SHP77 (cell line): ENCODE results near the gene MBD5.

Source experiments
- DNase-seq, 2 experiments: peaks; one replicate each; lab custom pipeline; 2025; lab: John Stamatoyannopoulos, UW

The MBD5 gene

DNA sequence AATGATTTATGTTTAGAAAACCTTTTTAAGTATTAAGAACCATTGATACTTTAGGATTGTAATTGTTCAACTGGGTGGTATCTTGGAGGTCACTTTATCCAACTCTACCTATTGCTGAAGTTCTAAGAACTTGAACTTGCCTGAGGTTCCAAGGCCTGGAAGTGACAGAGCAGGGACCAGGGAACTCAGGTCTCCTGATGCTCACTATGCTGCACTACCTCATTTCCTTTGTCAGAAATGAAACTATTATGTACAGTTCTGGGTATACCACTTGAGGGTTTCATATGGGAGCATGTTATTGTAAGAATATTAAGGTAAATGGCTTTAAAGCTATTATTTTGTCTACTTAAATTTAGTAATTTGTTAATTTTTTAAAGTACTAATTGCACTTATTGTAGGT is 3.0 kb downstream of the MBD5 start:
- DNase-seq: no peak

DNA sequence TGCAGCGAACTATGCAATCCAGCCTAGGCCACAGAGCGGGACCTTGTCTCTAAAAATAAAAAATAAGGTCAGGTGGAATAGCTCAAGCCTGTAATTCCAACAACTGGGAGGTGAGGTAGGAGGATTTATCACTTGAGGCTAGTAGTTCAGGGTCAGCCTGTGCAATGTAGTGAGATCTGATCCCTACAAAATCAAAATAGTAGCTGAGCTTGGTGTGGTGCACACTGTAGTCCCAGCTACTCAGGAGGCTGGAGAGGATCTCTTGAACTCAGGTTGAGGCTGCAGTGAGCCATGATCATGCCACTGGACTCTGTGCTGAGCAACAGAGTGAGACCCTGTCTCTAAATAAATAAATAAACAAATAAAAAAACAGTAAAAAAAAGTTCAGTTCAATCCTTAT is 5.7 kb downstream of the MBD5 start:
- no peak for DNase-seq

DNA sequence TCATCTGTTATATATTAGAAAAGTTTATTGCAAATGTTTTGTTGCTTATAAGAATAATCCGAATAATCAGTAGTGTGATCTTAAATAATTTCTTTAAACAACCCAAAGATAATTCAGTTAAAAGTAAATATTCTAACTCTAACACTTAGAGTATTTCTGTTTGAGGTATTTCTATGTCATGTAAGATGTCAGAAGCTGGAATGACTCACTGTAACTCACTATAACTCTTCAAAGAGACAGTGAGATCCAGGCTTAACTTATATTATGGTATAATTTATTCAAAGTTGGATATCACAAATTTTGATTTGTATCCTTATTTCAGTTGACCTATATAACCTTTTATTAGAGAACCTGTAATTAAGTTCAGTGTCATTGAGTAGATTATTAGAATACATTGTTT is 6.9 kb downstream of the MBD5 start:
- no peak for DNase-seq

DNA sequence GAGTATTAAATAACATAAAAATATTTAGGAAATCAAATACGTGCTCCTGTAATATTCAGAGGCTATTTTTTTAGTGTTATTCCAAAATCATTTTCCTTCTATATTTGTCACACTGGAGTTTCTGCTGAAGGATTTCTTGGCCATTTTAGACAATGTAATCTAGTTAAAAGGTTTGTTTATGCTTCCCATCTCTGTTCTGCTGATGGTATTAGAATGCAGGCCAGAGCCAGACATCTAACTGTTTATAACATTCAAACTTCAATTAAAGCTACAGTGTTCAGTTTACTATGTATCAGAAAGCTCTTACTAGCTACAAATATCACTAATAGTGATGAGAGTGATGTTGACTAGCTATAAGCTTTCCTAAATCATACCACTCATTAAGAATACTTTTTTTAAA is 7.9 kb downstream of the MBD5 start:
- no peak for DNase-seq

DNA sequence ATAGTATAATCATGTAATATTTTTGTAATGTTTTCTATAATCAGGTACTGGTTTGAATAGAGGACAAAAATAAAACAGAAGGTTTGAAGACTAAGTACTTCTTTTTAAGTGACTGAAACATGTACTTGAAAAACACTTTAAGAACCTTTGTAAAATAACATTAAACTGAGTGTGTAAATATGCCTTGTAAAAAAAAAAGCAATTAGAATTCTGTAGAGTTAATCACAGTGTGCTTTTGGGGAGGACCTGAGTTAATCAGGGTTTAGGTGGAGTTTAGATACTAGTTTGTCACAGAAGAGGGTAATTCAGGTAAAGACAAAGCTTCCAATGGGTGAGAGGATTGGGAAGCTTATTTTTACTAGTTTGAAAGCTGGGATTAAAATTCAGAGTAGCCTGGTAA is 10.3 kb downstream of the MBD5 start:
- no peak for DNase-seq

DNA sequence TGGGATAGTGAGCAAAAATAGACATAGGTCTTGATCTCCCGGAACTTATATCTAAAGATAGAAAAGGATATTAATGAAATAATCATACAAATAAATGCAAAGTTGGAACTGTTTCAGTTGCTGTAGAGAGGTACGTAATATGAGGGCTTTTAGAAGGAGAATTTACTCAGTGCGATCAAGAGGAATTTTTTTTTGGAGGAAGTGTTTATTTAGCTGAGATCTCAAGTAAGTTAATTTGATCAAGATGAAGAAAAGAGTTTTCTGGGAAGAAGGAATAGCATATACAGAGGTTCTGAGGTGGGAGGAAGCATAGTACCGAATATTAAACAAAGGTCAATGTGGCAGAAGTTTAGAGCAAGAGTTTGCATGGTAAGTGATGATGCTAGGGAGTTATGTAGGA is 11.3 kb downstream of the MBD5 start:
- DNase-seq: no peak

DNA sequence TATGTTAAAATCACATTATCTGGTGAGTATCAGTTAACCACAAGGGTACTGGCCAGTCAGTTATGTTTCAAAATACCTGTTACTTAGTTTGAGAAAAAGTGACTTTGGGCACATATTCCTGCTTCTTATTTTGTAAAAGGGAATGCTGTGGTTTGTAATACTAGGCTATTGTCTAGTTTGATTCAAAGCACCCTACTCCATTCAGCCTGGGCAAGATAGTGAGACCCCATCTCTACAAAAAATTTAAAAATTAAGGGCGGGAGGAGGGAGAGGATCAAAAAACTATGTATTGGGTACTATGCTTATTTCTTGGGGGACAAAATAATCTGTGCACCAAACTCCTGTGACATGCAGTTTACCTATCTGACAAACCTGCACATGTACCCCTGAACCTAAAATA is 18.9 kb downstream of the MBD5 start:
- DNase-seq: no peak

DNA sequence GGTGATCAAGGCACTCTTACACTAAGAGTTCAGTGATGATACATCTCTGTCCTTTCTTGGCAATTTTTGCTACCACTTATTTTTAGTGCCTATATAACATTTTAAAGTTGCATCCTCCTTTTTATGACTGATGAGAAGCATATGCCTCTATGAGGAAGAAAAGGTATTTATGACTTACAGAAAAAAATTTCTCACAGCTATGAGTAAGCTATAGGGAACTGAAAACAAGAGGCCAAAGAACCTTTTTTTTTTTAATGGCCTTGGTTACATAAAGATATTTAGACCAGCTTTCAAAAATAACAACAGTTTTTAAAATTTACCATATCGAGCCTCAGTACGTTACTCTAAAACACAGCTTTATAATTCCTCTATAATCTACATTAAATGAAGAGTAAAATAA is 21.3 kb downstream of the MBD5 start:
- DNase-seq: no peak

DNA sequence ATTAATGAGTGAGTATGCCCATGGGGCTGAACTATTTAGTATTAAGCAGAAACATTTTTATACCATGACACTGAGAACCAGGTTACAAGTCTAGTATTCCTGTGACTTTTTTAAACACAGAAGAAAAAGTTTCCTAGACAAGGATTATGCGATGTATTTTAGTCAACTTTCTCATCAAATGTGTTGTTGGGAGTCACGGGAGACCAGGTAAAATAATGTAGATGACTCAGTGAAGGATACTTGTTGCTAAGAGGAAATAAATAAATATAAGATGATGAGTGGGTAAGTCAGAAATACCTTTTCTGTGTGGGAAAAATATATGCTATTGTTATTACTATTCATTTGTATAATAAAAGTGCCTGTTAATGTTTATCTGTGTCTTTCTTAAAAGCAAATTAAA is 23.4 kb downstream of the MBD5 start:
- DNase-seq: no peak

DNA sequence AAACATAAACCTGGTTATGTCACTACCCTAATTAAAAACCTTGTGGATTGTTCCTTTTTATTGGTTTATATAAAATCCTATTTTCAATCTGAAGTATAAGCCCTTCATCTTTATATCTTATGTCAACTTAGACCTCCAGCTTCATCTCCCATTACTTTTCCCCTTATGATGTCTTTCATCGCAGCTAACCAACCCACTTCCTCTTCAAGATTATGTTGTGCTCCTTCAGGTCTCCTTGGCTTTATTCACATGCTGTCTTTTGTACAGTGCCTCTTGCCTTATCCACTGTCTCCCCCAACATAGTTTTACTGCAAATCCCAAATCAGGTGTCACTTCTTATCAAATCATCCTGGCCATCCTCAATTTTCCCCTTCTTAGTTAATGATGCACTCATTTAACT is 25.9 kb downstream of the MBD5 start:
- no peak for DNase-seq

DNA sequence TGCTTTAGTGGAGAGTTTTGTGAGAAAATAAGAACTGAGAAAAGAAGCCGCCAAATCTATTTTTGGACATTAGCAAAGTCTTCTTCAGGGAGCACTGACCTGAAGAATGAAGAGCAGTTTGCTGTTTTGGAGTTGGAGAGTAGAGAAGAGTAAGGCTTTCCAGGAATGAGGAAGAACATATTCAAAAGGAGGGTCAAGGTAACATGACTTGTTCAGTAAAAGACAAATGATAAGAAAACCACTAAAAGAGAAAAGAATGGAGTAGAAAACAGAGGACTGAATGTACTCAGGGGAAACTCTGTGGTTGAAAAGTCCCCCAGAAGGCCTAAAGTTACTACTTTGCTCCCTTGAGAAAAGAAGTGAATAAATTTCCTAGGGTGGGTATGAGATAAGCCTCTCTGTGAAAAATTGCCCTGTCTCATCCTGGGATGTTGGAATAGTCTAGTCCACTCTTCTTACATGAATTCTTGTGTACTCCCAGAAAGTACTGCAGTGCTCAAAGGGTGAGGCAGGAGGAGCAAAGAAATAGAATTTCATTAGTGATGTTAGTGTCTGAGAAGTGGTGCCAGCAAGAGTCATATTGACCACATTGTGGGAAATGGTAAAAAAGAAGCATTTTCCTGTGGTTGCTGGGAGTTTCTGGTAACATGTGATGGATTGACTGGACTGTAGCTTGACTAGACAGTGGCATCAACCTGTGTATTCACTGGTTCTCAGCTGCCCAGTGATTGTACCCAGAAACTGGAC is 27.8 kb downstream of the MBD5 start:
- DNase-seq: no peak

DNA sequence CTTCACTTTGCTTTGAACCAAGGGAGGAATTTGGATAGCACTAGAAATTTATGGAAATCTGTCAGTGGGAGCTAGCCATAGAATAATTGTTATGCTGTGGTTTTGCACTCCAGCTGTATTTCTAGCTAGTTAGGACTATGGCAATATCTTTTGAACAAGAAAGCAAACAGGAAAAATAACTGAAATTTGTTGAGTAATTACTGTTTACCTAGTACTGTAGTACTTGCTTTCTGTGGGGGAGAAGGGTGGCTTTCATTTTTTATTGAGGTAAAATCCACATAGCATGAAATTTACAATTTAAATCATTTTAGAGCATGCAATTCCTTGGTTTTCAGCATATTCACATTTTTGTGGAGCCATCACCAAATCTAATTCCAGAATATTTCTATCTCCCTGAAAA is 28.4 kb downstream of the MBD5 start:
- no peak for DNase-seq

DNA sequence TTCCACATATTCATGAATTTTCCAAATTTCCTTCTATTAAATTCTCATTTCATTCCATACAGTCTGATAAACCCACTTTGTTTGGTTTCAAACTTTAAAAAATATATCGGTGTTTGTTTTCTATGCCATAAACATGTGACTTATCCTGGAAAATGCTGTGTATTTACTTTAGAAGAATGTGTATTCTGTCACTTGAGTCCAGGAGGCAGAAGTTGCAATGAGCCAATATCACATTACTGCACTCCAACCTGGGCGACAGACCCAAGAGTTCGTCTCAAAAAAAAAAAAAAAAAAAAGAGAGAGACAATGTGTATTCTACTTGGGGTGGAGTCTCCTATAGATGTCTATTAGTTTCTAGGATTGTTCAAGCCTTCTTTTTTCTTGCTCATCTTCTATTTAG is 31.8 kb downstream of the MBD5 start:
- no peak for DNase-seq

DNA sequence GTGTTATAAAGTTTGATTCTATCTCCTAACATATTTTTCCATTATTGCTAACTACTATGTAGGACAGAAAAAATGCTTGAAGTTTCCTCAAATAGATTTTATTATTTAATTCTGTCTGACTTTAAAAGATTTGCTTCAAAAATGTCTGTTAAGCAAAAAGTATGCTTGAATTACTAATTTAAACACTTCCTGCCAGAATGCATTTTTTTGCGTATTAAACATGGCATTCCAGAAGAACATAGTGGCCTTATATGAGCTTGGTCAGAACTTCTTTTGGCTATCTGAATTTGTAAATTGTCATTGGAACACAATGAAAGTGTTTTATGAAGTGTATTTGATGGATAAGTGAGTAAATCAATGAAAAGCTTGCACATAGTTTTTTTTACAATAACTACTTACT is 37.8 kb downstream of the MBD5 start:
- no peak for DNase-seq

DNA sequence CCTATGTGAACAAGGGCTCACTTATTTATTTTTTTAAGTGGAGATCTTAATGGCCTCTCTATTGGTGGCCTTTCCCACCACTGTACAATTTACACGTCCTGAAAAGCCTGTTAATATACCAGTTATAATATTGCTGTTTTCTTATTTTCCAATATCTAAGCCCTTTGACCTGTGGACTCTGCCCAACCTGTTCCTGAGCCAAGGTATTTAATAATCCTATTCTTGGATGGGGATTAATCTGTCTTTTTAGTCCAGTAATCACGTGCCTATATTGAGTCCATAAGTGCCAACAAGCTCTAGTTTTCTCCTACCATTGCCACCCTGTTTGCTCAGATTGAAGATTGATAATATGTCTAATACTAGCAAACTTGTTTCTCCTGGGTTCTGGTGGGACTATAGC is 42.7 kb downstream of the MBD5 start:
- no peak for DNase-seq

DNA sequence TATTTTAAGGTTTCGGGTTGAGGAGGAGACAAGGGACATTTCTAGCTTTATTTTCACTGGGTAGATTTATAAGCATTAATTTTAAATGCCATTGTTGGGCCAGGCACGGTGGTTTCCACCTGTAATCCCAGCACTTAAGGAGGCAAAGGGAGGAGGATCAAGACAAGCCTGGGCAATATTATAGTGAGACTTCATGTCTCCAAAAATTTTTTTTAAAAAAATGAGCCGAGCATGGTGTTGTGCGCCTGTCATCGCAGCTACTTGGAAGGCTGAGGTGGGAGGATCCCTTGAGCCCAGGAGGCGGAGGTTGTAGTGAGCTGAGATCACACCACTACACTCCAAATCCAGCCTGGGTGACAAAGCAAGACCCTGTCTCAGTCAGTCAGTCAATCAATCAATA is 45.0 kb downstream of the MBD5 start:
- no peak for DNase-seq

DNA sequence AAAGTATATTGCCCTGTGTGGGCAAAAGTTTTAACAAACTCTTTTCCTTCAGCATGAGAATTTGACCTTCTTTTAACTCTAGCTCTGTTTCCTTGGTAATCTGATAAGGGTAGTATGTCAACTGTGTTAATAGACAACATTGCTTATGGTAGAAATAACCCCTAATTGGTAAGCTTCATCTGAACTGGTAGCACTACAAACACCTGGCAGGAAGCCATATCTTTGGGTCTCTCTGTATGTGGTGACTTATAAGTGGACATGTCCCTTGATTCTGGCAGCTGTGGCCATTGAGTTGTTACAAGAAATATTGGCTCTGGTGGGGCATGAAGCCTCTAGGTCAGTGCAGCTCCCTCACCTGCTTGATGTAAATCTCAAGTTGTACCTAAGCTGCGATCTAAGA is 46.9 kb downstream of the MBD5 start:
- DNase-seq: no peak

DNA sequence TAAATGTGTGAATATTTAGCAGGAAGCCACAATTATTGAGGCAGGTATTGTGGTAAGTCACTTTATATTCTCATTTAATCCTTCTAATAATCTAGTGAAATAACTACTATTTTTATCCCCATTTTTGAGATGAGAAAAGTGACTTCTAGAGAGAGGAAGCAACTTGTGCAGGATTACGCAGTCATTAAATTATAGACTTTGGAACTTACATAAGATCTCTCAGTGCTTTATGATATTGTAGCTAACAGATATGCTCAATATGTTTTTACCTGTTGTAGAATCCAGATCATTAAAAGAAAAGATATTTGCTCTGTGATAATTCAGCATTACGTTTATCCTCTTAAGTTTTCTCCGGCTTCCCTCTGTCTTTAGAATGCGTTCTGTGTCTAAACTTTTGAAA is 50.5 kb downstream of the MBD5 start:
- no peak for DNase-seq

DNA sequence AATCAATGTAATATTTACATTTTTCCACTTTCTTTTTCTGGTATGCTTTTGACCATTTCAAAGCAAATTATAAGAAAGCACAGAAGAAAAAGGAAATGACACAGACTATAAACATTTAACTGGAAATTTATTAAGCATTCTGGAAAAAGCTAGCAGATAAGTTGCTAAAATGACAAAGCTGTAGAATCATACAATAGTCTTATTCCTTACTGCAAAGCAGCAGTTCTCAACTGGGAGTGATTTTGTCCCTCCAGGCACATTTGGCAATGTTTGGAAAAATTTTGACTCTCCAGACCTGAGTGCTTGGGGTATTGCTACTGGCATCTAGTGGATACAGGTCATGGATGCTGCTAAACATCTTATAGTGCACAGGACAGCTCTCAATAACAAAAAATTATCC is 75.1 kb downstream of the MBD5 start:
- DNase-seq: no peak

DNA sequence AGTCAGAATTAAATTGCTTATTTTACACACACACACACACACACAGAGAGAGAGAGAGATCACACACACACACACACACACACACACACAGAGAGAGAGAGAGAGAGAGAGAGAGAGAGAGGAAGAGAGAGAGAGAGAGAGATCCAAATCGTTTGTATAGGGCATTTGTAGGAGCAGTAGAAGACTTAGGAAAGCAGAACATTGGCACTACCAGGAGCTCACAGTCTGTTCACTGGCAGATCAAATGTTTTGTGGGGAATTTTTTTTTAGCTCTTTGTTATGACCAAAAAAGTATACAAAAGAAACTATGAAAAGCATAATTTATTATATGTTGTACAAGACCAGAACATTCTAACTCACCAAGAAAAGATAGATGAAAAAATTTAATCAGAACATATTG is 81.8 kb downstream of the MBD5 start:
- DNase-seq: no peak

DNA sequence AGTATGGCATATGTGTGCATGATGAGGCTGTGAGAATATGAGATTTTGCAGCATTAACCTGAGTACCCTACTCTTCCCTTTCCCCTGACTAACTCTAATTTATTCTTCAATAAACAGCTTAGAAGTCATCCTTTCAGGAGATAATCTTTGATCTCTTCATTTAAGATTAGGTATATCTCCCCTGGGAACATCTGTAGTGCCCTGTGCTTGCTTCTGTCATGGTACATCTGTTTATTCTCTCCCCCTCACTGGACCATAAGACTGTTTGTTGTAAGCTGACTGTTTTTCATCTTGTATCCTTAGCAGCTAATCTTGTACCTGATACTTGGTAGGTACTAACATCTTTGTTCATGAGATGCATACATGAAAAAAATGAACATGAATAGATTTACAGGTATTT is 83.1 kb downstream of the MBD5 start:
- no peak for DNase-seq

DNA sequence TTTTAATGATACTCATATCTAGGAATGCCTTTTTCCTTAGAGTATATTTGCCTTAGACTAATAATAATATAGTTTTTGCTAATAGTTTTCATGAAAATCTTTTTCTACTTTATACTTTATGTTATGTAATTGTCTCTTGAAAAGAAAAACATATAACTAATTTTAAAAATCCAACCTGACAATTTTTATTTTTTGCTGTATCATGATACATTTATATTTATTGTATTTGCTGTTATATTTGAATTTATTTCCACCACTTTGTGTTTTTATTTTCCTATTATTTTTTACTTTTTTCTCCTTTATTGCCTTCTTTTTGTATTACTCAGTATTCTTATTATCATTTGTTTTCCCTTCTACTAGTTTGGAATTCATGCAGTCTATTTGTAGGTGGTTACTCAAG is 85.4 kb downstream of the MBD5 start:
- no peak for DNase-seq

DNA sequence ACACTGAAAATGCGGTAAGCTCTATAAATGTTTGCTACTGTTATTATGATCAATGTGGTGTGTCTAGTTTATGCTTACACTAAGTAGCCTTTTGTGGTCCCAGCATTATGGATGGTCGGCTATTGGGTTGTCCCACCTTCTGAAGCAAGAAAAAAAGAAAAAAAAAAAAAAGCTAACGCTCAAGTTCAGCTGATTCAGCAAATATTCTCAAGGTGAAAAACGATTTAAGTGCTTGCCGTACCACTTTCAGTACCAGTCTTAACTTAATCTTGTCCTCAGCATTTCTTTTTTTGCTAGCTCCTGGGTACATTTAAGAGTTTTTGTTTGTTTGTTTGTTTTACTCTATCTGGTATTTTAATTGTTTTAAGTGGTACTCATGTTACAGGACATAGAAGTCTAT is 87.5 kb downstream of the MBD5 start:
- DNase-seq: no peak

DNA sequence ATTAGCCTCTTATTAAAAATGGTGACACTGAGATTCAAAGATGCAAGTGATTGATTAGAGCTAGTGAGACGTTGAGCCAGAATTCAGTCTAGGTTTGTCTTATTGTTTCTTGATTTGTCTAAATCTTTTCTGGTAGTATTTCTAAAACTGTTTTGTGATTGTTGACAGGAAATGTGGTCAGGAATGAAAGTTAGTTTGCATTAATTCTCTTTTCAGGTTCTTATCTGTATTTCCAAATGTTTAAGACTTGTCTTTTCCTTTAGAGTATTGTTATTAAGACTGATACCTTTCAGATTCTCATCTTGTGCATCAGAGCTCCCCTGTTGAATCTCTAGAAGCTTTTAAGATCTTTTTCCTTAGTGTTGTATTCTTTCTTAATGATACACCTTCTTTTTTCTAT is 89.3 kb downstream of the MBD5 start:
- no peak for DNase-seq

DNA sequence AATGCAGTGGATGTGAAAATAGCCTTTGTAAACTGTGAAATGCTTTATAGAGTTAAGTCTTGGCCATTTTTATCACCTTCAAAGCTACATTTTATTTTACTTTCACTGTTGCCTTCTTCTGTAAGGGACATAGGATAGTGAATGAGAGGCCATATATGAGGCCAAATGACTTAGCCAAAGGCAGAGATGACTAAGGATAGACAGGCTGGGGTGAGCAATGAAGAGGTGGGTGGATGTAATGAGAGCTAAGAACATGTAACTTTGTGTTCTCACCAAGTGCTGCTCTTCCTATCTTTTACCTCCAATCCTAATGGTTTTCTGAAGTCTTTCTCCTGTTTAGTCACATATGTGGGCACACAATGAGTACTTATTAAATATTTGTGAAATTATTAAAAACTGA is 101.9 kb downstream of the MBD5 start:
- DNase-seq: no peak
